Measurements from ENCODE around the gene EBPL. TPM values are rescaled to one million over a fixed set of nuclear protein-coding genes. Genes with fewer than 3 reads are reported as not detected.

Gene EBPL
- total RNA-seq, 4 donors from 2014 or later: 3.8 to 11.0 (median 8.8) TPM

DNA sequence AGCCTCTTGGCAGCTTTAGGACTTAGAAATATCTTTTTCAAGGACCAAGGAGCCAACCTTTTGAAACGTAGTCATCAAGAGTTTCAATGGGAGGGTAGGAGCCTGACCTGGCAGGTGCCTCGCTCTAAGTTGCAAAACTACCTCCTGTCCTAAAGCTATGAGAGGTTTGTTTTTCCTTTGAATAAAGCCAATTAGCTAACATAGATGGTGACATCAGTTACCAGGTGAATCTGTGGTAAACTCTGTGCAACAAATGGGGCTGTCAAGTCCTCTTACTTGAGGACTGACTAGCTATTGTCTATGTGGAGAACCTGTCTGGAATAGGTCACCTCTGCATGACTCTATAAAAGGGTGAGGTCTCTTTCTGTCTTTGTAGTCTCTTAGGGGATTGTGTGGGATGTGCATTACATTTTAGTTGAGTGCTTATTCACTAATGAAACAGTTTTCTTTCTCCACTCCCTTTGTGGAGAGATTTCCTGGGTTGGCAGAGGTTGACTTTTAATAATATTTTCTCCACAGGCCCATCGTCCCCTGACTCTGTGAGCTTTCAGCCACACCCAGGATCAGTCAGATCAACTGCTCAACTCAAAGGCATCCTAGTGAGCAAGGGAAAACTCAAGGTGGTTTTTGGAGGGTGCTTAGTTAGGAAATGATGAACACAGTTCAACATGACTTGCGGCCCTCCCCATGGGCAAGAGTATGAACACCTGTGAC is 53.1 kb downstream of the EBPL start:
- H3K27me3 ChIP-seq: no peaks in the 10 kb centered on the region
- no peaks in the 10 kb centered on the region for H3K36me3 ChIP-seq
- H3K4me1 ChIP-seq: no peaks in the 10 kb centered on the region
- TF ChIP-seq POLR2A (IDR thresholded peaks at IDR 0.05): no peak
- TF ChIP-seq, protein P1, sequence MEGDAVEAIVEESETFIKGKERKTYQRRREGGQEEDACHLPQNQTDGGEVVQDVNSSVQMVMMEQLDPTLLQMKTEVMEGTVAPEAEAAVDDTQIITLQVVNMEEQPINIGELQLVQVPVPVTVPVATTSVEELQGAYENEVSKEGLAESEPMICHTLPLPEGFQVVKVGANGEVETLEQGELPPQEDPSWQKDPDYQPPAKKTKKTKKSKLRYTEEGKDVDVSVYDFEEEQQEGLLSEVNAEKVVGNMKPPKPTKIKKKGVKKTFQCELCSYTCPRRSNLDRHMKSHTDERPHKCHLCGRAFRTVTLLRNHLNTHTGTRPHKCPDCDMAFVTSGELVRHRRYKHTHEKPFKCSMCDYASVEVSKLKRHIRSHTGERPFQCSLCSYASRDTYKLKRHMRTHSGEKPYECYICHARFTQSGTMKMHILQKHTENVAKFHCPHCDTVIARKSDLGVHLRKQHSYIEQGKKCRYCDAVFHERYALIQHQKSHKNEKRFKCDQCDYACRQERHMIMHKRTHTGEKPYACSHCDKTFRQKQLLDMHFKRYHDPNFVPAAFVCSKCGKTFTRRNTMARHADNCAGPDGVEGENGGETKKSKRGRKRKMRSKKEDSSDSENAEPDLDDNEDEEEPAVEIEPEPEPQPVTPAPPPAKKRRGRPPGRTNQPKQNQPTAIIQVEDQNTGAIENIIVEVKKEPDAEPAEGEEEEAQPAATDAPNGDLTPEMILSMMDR (IDR thresholded peaks at IDR 0.05 in 4 of 5, conservative IDR thresholded peaks at IDR 0.05 in 1 of 5): no peak
- DNase-seq (no peak), ATAC-seq (no peak)
- in situ Hi-C loops (cut with MboI; ENCODE audit: low sequenced_read_pairs in 4 of 4) (no loop called here), intact Hi-C loops (cut with DNase I; ENCODE audit: low total_unique reads) (no loop called here)
- H3K4me3 ChIP-seq: no peak overlapping the region
- no peaks in the 10 kb centered on the region for H3K9me3 ChIP-seq
- no peak overlapping the region for H3K27ac ChIP-seq

DNA sequence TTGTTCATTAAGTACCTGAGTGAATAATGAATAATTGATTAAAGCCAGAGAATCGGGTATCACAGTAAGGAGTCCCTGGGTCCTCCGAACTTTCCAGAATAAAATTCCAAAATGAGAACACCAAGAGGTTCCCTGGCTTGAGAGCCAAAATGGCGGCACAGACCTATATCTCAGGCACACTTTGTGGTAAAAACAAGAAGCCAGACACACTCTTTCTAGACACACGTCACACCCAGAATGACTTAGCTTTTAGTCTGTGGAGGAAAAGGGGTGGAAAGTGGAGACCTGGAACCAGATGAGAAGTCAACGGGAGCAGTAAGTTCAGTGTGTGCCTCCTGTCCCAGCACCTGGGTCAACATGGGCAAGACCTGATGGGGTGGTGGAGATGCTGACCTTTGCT is 54.6 kb downstream of the EBPL start:
- peaks cover 0 to 5% of the 10 kb centered on the region in 2 donors for H3K4me1 ChIP-seq
- no peak for TF ChIP-seq POLR2A (IDR thresholded peaks at IDR 0.05)
- TF ChIP-seq, protein P1 (IDR thresholded peaks at IDR 0.05 in 4 of 5, conservative IDR thresholded peaks at IDR 0.05 in 1 of 5): no peak
- no peak overlapping the region for H3K27ac ChIP-seq
- no peak for ATAC-seq
- no peaks in the 10 kb centered on the region for H3K36me3 ChIP-seq
- no peak overlapping the region for H3K4me3 ChIP-seq
- no peak for DNase-seq
- H3K9me3 ChIP-seq: no peaks in the 10 kb centered on the region
- intact Hi-C loops (cut with DNase I; ENCODE audit: low total_unique reads): no loop called here
- H3K27me3 ChIP-seq: no peaks in the 10 kb centered on the region
- in situ Hi-C loops (cut with MboI; ENCODE audit: low sequenced_read_pairs in 4 of 4): no loop called here

DNA sequence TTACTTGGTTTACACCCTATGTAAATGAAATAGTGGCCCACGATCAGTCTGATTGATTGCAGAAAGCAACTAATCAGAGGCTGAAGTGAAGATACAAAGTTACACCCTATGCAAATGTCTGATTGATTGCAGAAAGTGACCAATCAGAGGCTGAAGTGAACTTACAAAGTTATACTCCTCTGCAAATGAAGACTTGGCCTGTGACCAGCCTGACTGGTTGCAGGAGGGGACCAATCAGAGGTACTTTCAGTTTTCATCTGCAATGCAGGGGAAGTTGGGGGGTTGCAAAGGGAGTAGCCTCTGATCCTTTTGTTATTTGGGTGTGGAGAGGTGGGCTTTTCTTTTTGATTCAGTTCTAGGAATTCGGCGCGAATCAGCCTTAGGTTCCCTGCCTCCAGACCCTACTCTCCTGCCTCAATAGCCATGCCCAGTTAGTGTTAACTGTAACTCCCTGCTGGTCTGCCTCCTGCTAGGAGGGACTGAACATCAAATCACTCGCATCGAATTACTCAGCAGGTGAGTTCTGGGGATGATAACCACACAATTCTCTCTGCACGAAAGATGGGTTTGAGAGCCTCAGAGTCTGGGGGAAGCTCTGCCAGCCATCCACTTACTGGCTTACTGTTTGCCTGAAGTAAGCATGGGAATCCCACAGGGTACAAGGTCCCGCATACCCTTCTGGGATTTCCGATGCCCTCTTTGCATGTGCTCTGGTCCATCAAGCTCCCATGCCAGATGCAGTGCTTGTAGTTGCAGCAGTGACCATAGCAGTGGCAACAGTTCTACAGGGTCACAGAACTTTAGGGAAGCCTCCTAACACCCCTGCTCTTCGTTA is 55.5 kb downstream of the EBPL start:
- H3K9me3 ChIP-seq: no peaks in the 10 kb centered on the region
- no peak overlapping the region for H3K27ac ChIP-seq
- DNase-seq: no peak
- intact Hi-C loops (cut with DNase I; ENCODE audit: low total_unique reads): no loop called here
- no peaks in the 10 kb centered on the region for H3K36me3 ChIP-seq
- no peaks in the 10 kb centered on the region for H3K27me3 ChIP-seq
- H3K4me1 ChIP-seq: peaks cover 0 to 5% of the 10 kb centered on the region in 2 donors
- in situ Hi-C loops (cut with MboI; ENCODE audit: low sequenced_read_pairs in 4 of 4): no loop called here
- peak overlapping the region in 3 of 4 donors; percentile 2 to 14 (median 12) for H3K4me3 ChIP-seq
- no peak for ATAC-seq
- TF ChIP-seq POLR2A (IDR thresholded peaks at IDR 0.05): no peak
- TF ChIP-seq, protein P1 (IDR thresholded peaks at IDR 0.05 in 4 of 5, conservative IDR thresholded peaks at IDR 0.05 in 1 of 5): no peak

DNA sequence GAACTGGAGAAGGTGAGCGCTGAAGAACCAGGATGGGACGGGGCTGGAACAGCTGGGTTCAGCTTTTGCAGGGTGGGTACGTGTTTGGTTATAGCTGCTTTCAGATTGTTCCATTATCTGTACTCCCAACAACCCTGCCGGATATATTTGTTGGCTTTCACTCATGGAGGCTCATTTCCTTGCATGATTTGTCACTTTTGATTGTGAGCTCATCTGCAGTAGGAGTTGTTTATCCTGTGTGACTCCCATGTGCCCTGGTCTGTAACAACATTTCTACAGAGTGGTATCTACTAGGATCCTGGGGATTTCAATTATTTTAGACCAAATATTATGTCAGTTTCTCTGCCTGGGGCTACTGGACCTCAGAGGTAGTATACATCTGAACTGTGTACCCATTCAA is 57.6 kb downstream of the EBPL start:
- H3K4me3 ChIP-seq: no peak overlapping the region
- H3K27me3 ChIP-seq: no peaks in the 10 kb centered on the region
- H3K4me1 ChIP-seq: peaks cover 0 to 9% of the 10 kb centered on the region in 2 donors
- no peak for DNase-seq
- intact Hi-C loops (cut with DNase I; ENCODE audit: low total_unique reads) (no loop called here), in situ Hi-C loops (cut with MboI; ENCODE audit: low sequenced_read_pairs in 4 of 4) (no loop called here)
- no peaks in the 10 kb centered on the region for H3K9me3 ChIP-seq
- no peaks in the 10 kb centered on the region for H3K36me3 ChIP-seq
- H3K27ac ChIP-seq: no peak overlapping the region
- no peak for ATAC-seq
- TF ChIP-seq, protein P1 (IDR thresholded peaks at IDR 0.05 in 4 of 5, conservative IDR thresholded peaks at IDR 0.05 in 1 of 5): no peak
- no peak for TF ChIP-seq POLR2A (IDR thresholded peaks at IDR 0.05)
